ENCODE results near the gene WASF3.
A peak's percentile ranks its signal among the peaks of the same experiment; 100 is the strongest.

WASF3 gene

GRCh38 chr13:26555413-26555812 is 2.1 kb upstream of the WASF3 start:
- no peak overlapping the region for H3K4me3 ChIP-seq (ENCODE audit: low read depth, low read length)
- no peak for DNase-seq (ENCODE audit: low read depth, low spot score)
- no peak for TF ChIP-seq CTCF (IDR thresholded peaks at IDR 0.05; ENCODE audit: insufficient read depth, low read length, missing control alignments)
- POLR2A ChIA-PET = no interaction called here
- CTCF ChIA-PET = no interaction called here

DNA sequence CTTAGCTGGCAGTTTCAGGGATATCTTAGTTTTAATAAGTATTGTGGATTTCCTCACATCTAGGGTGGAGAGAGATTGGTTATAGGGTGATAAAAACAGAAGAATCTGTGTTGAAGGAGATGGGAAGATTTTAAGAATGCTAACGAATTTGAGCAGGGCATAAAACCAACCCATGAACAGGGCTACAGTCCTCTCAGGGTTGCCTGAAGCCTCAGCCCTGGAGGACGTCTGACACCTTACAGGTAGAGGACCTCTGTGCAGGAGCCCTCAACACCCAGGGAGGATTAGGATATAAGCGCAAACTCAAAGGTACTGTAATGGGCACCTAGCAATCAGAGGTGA is 461 bp upstream of the WASF3 start:
- DNase-seq (ENCODE audit: low read depth, low spot score) = no peak
- CTCF ChIA-PET = interaction anchor here (0.5 to 1.2 kb wide), 3 partner anchors 28 to 372 kb away, joined by 3 to 5 read pairs (median 3); no protein-coding TSS in a partner anchor

GRCh38 chr13:26558074-26558805 is 757 bp downstream of the WASF3 start:
- peak overlapping the region; percentile 72 for H3K4me3 ChIP-seq (ENCODE audit: low read depth, low read length)
- DNase-seq (ENCODE audit: low read depth, low spot score) = no peak
- ChIA-PET CTCF (interaction anchor here (0.8 to 0.9 kb wide), 2 partner anchors 75 to 373 kb away, joined by 3 to 4 read pairs; no protein-coding TSS in a partner anchor), POLR2A (interaction anchor here (1.0 kb wide), 2 partner anchors 8 to 356 kb away, joined by 3 read pairs; no protein-coding TSS in a partner anchor)
- no peak for TF ChIP-seq CTCF (IDR thresholded peaks at IDR 0.05; ENCODE audit: insufficient read depth, low read length, missing control alignments)

More for the DNA sequence above, 461 bp upstream of the WASF3 start:
- POLR2A ChIA-PET = interaction anchor here (1.0 kb wide), 2 partner anchors 9 to 355 kb away, joined by 3 read pairs; no protein-coding TSS in a partner anchor
- no peak for TF ChIP-seq CTCF (IDR thresholded peaks at IDR 0.05; ENCODE audit: insufficient read depth, low read length, missing control alignments)
- H3K4me3 ChIP-seq (ENCODE audit: low read depth, low read length) = peak overlapping the region; percentile 59

DNA sequence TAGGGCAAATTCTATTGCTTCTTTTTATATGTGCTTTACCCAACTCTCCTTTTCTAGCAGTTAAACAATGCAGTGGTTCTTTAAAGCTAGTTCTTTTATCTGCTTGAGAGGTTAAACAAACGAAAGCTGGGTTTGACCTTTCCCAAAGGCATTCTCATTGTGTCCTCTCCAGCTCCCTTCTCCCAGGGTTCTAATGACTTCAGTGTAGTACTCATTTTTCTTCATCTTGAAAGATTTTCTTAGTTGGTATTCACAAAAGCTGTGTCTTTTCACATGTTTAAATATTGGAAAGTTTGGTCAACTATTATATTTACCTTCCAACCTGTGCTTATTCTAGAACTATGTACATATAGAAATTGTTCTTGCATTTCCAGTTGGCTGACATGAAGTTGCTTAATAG is 1.5 kb downstream of the WASF3 start:
- peak overlapping the region; percentile 32 for H3K4me3 ChIP-seq (ENCODE audit: low read depth, low read length)
- TF ChIP-seq CTCF (IDR thresholded peaks at IDR 0.05; ENCODE audit: insufficient read depth, low read length, missing control alignments) = no peak
- POLR2A ChIA-PET = no interaction called here
- no peak for DNase-seq (ENCODE audit: low read depth, low spot score)
- CTCF ChIA-PET = interaction anchor here (0.8 to 0.9 kb wide), 2 partner anchors 76 to 374 kb away, joined by 3 to 4 read pairs; no protein-coding TSS in a partner anchor

DNA sequence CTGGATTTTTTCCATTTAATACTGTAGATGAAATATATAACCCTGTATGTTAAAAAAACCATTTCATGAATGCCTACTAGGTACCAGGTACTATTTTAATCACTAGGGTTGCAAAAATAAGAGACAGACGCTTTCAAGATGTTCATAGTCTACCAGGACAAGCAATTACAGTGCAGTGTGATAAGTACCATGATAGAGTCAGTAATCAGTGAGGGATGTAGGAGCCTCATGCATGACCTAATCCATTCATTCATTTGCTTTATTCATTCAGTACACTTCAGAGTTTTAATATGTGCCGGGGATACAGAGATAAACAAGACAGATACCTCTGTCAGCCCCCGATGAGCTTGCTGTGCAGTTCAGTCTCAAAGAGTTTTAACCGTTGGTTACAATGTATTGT is 3.0 kb downstream of the WASF3 start:
- POLR2A ChIA-PET = no interaction called here
- no peak overlapping the region for H3K4me3 ChIP-seq (ENCODE audit: low read depth, low read length)
- CTCF ChIA-PET = interaction anchor here (1.1 to 1.6 kb wide), 2 partner anchors 138 to 376 kb away, joined by 3 to 5 read pairs; no protein-coding TSS in a partner anchor
- no peak for TF ChIP-seq CTCF (IDR thresholded peaks at IDR 0.05; ENCODE audit: insufficient read depth, low read length, missing control alignments)
- no peak for DNase-seq (ENCODE audit: low read depth, low spot score)

GRCh38 chr13:26561067-26561466 is 3.6 kb downstream of the WASF3 start:
- no peak for DNase-seq (ENCODE audit: low read depth, low spot score)
- no peak overlapping the region for H3K4me3 ChIP-seq (ENCODE audit: low read depth, low read length)
- TF ChIP-seq CTCF (IDR thresholded peaks at IDR 0.05; ENCODE audit: insufficient read depth, low read length, missing control alignments) = no peak
- ChIA-PET CTCF (interaction anchor here (1.1 to 1.6 kb wide), 2 partner anchors 137 to 376 kb away, joined by 3 to 5 read pairs; no protein-coding TSS in a partner anchor), POLR2A (interaction anchor here (1.0 kb wide), 1 partner anchor 9 kb away, joined by 3 read pairs; no protein-coding TSS in a partner anchor)

All from AG04449 (cell line).